A673 (cell line): ENCODE data around the gene CYB5A. TPM values are rescaled to one million over a fixed set of nuclear protein-coding genes. Genes with fewer than 3 reads are reported as not detected.

ENCODE experiments used
- BruUV-seq: library from RNA; stranded (reverse); fragments of 400-500 nt; replicated peaks from 2 replicates; lab custom pipeline; 2021; lab: Mats Ljungman, UMichigan
- CTCF ChIA-PET: fragments of 300-600 bp; sonication (Branson Sonifier 250); formaldehyde crosslinking; loops from one replicate; lab custom pipeline; 2022; ENCODE audit warnings: antibody characterized with exemption; lab: Charles Lee
- POLR2A ChIA-PET: fragments of 300-600 bp; sonication (Branson Sonifier 250); formaldehyde crosslinking; loops from one replicate; lab custom pipeline; 2022; ENCODE audit warnings: antibody characterized with exemption; ENCODE audit not compliant: low non-redundant PET; lab: Charles Lee
- DNase-seq: peaks from one replicate; pipeline ENCODE4 v3.0.0-alpha.2; 2015; ENCODE audit warnings: low spot score
- H3K27ac ChIP-seq: fragments of 200-600 bp; sonication (generic); 2 replicates; pipeline ENCODE4 v1.5.1; 2016; ENCODE audit warnings: mixed run types, low read depth, mild to moderate bottlenecking, mixed read lengths, antibody characterized with exemption, low read length; ENCODE audit not compliant: poor library complexity, severe bottlenecking
- H3K27me3 ChIP-seq: fragments of 200-600 bp; sonication (generic); replicated peaks from 2 replicates; pipeline ENCODE4 v1.6.1; 2017; ENCODE audit warnings: mixed run types, low read depth, mild to moderate bottlenecking, mixed read lengths, antibody characterized with exemption, low read length; ENCODE audit not compliant: insufficient read depth, poor library complexity
- H3K36me3 ChIP-seq: fragments of 200-600 bp; sonication (generic); 2 replicates; pipeline ENCODE4 v1.6.1; 2016; ENCODE audit warnings: mixed run types, mild to moderate bottlenecking, mixed read lengths, antibody characterized with exemption, low read length; ENCODE audit not compliant: insufficient read depth, poor library complexity, severe bottlenecking
- H3K4me1 ChIP-seq: fragments of 200-600 bp; sonication (generic); 2 replicates; pipeline ENCODE4 v1.6.1; 2017; ENCODE audit warnings: mixed run types, mild to moderate bottlenecking, mixed read lengths, antibody characterized with exemption, low read length; ENCODE audit not compliant: insufficient read depth, poor library complexity, severe bottlenecking
- H3K4me3 ChIP-seq: fragments of 200-600 bp; sonication (generic); 2 replicates; pipeline ENCODE4 v1.5.1; 2016; ENCODE audit warnings: low read depth, mixed run types, mild to moderate bottlenecking, mixed read lengths, low read length; ENCODE audit not compliant: poor library complexity, severe bottlenecking
- H3K9me3 ChIP-seq: fragments of 200-600 bp; sonication (generic); 2 replicates; pipeline ENCODE4 v1.6.1; 2016; ENCODE audit warnings: mixed run types, low read depth, mild to moderate bottlenecking, mixed read lengths, antibody characterized with exemption, low read length; ENCODE audit not compliant: poor library complexity, severe bottlenecking
- EZH2 ChIP-seq: fragments of 200-600 bp; sonication (generic); IDR thresholded peaks from 2 replicates; pipeline ENCODE4 v1.6.1; 2017; ENCODE audit warnings: borderline replicate concordance, low read depth, mild to moderate bottlenecking, mixed read lengths, antibody characterized with exemption, low read length; ENCODE audit not compliant: poor library complexity, severe bottlenecking
- intact Hi-C: fragments of 100-400 bp; cut with micrococcal nuclease; formaldehyde crosslinking; loops from one replicate; pipeline ENCODE4 v1.10.0; 2022; ENCODE audit not compliant: unreplicated experiment
- total RNA-seq: library from RNA; stranded (reverse); gene quantifications from 2 replicates; pipeline ENCODE4 v1.2.3, GENCODE V29; 2021
- TF ChIP-seq, protein P1 (sequence below): fragments of 300-800, 200-600 bp; sonication (generic); conservative IDR thresholded peaks from 2 replicates; pipeline ENCODE4 v1.5.1; 2017; ENCODE audit warnings: low read depth, mild to moderate bottlenecking, antibody characterized with exemption, low read length, moderate library complexity, mixed read lengths

Gene CYB5A
- total RNA-seq, 1 experiment from 2014 or later = 38.7 TPM

DNA sequence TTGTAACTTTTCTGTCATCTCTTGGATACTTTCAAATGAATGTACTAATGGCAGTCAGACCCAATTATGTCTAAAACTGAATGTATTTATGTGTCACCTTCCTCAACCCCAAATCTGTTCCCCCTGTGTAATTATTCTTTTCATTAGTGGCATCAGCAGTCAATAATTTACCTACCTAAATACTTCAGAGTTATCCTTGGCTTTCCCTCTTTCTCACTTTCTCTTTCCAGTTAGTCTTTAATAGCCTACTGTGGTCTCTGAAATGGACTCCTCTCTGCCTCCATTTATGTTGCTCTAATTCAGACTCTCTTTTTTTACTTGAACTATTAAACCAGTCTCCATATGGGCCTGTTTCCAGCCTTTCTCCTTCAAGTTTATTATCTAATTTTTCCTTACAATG is 44.9 kb upstream of the CYB5A start:
- ChIA-PET POLR2A (no interaction called here), CTCF (interaction anchor here (0.5 kb wide), 1 partner anchor 303 kb away, joined by 3 read pairs; no protein-coding TSS in a partner anchor)
- Histone ChIP-seq H3K36me3 (no peaks in the 10 kb centered on the region), H3K9me3 (no peaks in the 10 kb centered on the region), H3K4me1 (no peaks in the 10 kb centered on the region), H3K27ac (no peak overlapping the region), H3K4me3 (no peak overlapping the region), H3K27me3 (no peaks in the 10 kb centered on the region)
- TF ChIP-seq, protein P1, sequence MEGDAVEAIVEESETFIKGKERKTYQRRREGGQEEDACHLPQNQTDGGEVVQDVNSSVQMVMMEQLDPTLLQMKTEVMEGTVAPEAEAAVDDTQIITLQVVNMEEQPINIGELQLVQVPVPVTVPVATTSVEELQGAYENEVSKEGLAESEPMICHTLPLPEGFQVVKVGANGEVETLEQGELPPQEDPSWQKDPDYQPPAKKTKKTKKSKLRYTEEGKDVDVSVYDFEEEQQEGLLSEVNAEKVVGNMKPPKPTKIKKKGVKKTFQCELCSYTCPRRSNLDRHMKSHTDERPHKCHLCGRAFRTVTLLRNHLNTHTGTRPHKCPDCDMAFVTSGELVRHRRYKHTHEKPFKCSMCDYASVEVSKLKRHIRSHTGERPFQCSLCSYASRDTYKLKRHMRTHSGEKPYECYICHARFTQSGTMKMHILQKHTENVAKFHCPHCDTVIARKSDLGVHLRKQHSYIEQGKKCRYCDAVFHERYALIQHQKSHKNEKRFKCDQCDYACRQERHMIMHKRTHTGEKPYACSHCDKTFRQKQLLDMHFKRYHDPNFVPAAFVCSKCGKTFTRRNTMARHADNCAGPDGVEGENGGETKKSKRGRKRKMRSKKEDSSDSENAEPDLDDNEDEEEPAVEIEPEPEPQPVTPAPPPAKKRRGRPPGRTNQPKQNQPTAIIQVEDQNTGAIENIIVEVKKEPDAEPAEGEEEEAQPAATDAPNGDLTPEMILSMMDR = no peak
- TF ChIP-seq EZH2 = no peak
- no peak for DNase-seq
- BruUV-seq = no TSS peak
- intact Hi-C loops = no loop called here

DNA sequence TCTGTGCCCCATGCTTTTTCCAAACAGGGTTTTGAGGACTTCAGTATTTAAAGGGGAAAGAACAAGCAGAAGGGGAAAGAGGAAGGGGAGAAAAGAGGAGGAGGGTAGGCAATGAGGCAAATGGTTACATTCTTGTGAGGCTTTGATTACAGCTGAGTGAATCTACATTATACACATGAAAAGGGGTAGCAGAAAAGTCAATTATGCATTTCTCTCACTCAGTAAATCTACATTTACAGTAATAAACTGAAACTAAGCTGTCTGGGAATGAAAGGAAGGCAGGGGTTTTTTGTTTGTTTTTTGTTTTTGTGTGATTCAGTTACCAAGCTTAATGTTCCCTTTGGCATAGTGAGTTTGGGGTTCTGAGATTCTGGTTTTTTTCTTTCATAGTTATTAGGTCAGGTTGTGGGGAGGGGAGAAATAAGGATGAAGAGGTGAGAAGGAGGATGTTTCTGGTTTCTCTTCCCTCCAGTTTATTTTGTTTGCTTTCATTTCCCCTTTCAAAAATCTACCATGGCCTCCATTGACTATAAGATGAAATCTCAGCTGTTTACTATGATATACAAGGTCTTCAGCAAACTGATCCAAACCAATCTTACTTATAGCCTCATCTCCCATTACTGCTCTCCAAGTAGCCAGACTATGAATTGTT is 42.6 kb upstream of the CYB5A start:
- BruUV-seq = no TSS peak
- H3K27me3 ChIP-seq = no peaks in the 10 kb centered on the region
- intact Hi-C loops = no loop called here
- no peak overlapping the region for H3K4me3 ChIP-seq
- ChIA-PET CTCF (no interaction called here), POLR2A (no interaction called here)
- no peak for TF ChIP-seq EZH2
- TF ChIP-seq, protein P1 = no peak
- DNase-seq = no peak
- H3K27ac ChIP-seq = no peak overlapping the region
- H3K36me3 ChIP-seq = no peaks in the 10 kb centered on the region
- H3K4me1 ChIP-seq = no peaks in the 10 kb centered on the region
- H3K9me3 ChIP-seq = no peaks in the 10 kb centered on the region

DNA sequence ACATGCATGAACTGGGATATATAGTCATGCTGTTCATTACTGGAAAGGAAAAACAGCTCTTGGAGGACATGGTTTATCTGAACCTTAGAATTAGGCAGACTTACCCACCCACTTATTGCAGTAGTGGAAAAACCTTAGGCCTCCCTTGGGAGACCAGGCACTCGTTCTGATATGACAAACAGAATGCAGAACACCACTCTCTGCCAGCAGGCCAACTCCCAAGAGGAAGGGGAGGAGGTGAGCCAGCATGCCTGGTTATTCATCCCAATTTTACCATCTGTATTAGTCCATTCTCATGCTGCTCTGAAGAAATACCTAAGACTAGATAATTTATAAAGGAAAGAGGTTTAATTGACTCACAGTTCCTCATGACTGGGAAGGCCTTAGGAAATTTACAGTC is 41.3 kb upstream of the CYB5A start:
- TF ChIP-seq, protein P1 = no peak
- TF ChIP-seq EZH2 = no peak
- Histone ChIP-seq H3K4me3 (no peak overlapping the region), H3K27me3 (no peaks in the 10 kb centered on the region), H3K4me1 (no peaks in the 10 kb centered on the region), H3K36me3 (no peaks in the 10 kb centered on the region), H3K27ac (no peak overlapping the region), H3K9me3 (no peaks in the 10 kb centered on the region)
- ChIA-PET CTCF (no interaction called here), POLR2A (no interaction called here)
- BruUV-seq = no TSS peak
- no peak for DNase-seq
- intact Hi-C loops = no loop called here
